ENCODE measurements around the gene PRIM2.
"Not testable (repeated sequence)": the region's sequence is repeated elsewhere in the genome, so short reads cannot be mapped to it uniquely, and the experiment has no call there.

Gene PRIM2

DNA sequence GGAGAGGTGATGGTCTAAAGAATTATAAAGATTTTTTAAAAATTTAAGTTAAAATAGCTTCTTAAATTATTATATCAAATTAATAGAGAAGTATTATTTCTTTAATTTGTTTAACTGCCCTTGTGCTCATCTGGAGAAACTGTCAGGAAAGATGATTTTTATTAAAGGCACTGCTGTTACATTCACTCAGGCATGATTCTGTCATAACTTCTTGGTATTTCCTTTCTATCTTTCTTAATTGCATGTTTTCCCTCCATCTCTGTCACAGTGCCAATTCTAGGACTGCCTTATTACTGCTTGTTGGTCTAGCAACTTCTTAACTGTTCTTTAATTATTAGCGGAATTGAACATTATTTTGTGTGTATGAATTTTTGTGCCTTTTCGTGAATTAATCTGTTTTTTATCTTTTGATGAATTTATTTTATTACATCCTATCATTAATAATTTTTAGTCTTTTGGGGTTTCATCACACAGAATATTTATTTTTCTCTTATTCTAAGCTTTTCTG is 47.7 kb downstream of the PRIM2 start:
- not testable (repeated sequence) for DNase-seq (ENCODE audit: low spot score)

DNA sequence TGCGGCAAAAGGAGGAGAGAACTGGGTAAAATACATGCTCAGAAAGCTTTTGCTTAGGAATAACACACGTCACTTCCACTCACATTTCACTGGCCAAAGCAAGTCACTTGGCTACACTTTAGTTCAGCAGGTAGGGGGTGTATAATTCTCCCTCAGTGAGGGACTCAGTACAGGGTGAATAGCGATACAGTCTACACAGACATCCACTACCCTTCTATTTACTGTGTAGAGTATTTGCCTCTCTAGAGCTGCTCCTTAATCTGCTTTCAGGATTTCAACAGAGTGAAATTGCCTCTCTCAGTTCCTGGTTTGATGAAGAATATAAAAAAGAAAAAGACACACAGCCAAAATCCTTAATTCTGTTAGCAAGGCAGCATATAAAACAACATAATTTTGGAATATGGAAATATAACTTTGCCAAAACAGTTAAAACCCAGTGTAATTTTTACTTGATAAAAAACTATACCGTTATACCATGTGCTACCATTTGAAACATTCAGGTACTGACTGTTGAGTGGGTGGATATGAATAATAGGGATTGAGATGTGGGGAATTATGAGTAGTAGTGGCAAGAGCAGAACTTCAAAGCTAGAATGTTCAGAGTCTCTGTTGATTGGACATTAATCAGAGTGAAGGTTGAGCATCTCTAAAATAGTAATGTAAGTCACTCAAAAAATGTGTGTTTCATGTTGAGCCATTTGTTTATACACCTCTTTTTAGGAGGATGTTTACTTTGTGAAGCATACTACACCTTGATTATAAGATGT is 51.7 kb downstream of the PRIM2 start:
- not testable (repeated sequence) for DNase-seq (ENCODE audit: low spot score)

DNA sequence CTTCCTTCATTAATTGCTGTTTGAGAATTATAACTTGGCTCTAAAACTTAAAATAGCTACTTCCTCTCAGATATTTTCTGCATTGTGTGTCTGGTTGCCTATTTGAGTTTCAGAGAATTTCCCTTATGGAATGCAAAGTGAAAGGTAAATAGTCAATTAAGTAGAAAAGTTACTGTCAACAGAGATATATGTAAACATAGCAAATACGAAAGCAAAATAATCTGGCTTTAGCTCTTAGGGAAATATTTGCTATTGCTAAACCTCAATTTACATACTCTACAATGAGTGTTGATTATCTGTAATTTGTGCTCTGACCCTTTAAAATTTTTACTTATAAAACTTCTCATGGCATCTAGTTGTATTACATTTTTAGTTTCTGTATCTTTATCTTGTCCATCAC is 54.3 kb downstream of the PRIM2 start:
- not testable (repeated sequence) for DNase-seq (ENCODE audit: low spot score)

DNA sequence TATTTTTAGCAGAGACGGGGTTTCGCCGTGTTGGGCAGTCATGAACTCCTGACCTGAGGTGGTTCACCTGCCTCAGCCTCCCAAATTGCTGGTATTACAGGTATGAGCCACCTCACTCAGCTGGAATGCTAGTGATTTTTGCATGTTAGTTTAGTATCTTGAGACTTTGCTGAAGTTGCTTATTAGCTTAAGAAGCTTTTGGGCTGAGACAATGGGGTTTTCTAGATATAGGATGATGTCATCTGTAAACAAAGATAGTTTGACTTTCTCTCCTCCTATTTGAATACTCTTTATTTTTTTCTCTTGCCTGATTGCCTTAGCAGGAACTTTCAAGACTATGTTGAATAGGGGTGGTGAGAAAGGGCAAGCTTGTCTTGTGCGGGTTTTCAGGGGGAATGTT is 57.3 kb downstream of the PRIM2 start:
- not testable (repeated sequence) for DNase-seq (ENCODE audit: low spot score)

DNA sequence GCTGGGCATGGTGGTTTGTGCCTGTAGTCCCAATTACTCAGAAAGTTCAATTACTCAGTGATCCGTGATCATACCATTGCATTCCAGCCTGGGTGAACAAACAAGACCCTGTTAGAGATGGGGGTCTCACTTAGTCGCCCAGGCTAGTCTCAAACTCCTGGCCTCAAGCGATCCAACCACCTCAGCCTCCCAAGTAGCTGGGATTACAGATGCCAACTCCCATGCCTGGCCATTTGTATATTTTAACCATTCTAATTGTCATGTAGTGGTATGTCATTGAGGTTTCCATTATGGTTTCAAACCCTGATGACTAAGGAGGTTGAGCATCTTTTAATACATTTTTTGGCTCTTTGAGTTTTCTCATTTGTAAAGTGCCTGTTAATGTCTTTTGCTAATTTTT is 58.7 kb downstream of the PRIM2 start:
- DNase-seq (ENCODE audit: low spot score), result not testable (repeated sequence)

- not testable (repeated sequence) for DNase-seq (ENCODE audit: low spot score)
Measured at GRCh38 chr6:57389038-57389592, 71.7 kb downstream of the PRIM2 start.

- DNase-seq (ENCODE audit: low spot score), result not testable (repeated sequence)
Measured at GRCh38 chr6:57390818-57391217, 73.4 kb downstream of the PRIM2 start.

DNA sequence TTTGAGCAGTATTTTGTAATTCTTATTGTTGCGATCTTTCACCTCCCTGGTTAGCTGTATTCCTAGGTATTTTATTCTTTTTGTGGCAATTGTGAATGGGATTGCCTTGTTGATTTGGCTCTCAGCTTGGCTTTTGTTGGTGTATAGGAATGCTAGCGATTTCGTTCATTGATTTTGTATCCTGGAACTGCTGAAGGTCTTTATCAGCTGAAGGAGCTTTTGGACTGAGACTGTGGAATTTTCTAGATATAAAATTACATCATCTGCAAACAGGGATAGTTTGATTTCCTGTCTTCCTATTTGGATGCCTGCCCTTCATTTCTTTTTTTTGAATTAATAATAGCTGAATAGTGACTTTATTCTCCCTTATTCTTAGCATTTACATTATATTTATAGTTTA is 74.6 kb downstream of the PRIM2 start:
- DNase-seq (ENCODE audit: low spot score), result not testable (repeated sequence)

GRCh38 chr6:57419341-57419740 is 101.9 kb downstream of the PRIM2 start:
- not testable (repeated sequence) for DNase-seq (ENCODE audit: low spot score)

DNA sequence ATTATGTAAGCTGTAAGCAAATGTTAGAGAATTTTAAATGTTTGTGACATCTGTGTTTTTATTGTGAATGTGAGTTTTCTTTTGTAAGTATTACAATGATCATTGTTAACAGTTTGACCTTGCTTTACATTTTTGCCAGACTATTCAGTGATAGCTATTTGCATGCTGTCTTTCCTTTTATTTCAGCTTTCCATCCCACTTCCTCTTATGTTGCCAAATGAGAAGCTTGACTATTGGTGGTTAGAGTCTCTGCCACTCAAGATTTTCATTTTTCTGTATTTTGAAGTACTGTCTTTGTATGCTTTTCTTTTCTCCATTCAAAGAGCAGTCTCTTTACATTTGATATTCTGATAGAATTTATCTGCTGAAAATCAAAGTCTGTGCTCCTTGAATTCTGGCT is 104.1 kb downstream of the PRIM2 start:
- no peak for DNase-seq (ENCODE audit: low spot score)

DNA sequence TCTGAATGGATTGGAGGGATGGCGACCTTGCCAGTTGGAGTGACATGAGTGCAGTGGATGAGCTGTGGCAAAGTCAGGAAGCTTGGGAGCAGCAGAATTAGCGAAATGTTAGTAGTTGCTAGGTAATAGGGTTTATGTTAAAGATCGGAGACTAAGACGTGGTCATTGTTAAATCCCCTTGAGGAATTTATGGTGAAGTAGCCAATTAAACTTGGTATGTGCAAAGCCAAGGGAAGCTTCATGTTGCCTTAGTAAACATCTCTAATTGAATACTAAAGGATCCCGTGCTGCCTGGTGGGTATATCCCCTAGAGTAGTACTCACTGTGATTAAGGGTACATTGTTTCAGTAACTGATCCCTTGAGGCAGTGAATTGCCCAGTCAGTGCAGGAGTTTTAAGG is 106.0 kb downstream of the PRIM2 start:
- DNase-seq (ENCODE audit: low spot score), result no peak

DNA sequence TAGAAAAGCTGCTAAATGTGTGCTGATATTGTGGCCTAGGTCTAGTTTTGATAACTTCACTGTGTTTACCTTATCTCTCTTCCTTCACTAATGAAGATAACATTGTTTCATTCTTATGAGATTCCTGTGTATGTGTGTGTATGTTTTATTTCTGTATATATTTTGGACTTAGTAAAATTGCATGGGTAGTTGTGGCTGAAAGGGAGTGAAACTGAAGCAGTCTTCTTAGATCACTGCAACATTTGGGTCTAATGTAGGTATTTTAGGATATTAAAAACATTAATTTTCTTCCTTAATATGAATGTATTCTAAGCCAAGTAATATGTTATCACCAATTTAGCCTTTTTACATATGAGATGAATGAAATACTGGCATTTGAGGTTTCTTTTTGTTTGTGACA is 114.3 kb downstream of the PRIM2 start:
- DNase-seq (ENCODE audit: low spot score), result not testable (repeated sequence)

DNA sequence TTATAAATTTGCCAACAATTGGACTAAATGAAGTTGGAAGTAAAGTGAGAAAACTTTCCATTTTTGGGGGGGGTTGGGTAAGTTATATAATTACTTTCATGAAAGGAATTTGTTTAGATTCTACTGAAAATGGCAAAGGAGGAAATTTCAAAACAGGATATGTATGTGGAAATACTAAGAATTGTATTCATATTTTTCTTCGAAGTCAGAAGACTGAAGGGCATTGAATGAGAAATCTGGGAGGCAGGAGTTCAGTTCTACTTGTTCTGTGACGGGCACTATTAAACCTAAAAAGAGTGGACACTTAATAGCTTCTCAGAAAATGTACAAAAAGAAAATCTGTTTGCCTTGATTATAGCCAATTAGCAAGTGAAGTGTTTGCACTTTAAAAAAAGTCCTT is 114.7 kb downstream of the PRIM2 start:
- no peak for DNase-seq (ENCODE audit: low spot score)

GRCh38 chr6:57432919-57433684 is 115.7 kb downstream of the PRIM2 start:
- DNase-seq (ENCODE audit: low spot score), result no peak

DNA sequence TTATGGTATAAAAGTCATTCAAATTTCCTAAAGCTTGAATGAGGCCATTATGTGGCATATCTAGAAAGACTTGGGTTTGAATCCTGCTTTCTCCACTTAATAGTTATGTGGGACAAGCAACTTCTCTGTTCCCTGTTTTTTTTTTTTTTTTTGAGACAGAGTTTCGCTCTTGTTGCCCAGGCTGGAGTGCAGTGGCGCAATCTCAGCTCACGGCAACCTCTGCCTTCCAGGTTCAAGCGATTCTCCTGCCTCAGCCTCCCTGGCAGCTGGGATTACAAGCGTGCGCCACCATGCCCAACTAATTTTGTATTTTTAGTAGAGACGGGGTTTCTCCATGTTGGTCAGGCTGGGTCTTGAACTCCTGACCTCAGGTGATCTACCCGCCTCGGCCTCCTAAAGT is 116.4 kb downstream of the PRIM2 start:
- DNase-seq (ENCODE audit: low spot score), result not testable (repeated sequence)

DNA sequence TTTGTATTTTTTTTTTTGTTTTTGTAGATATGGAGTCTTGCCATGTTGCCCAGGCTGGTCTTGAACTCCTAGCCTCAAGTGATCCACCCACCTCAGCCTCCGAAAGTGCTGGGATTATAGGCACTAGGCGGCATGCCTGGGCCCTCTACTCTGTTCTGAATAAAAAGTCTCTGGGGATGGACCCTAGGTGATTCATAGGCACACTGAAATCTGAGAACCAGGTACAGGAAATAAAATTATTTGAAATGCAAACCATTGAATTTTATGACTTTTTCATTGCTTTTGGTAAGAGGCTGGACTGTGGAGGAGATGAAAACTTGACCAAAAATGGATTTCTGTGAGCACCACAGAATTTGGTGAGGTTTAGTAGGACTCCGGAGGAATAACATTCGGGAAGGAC is 117.5 kb downstream of the PRIM2 start:
- DNase-seq (ENCODE audit: low spot score), result no peak

DNA sequence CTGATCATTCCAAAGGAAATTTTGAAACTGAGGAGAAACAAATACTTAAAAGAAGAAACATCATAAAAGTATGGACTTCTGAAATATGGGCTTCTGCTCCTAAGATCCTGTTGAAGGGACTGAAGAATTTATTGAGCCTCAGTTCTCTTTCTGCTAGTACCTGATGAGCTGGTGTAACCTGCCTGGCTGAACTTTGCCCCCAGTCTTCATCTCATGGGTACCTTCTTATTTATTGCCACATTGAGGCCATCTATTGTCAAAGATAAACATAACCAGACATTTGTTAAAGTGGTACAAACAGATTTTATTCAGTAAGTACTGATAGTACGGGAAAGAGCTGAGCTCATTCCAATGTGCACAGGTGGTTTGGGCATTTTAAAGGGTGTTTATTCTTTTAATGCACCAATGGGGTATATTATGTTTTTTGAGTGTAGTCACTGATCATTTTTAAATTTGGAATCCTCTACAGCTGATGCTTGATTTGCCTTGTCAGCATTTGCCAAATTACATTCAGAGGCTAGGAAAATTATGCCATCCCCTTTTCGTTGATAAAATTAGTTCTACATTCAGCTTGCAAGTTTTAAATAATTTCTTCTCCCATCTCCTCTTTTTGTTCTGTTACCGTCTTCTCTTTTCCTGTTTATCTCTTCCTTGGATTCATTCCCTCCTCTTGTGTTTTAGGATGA is 118.2 kb downstream of the PRIM2 start:
- DNase-seq (ENCODE audit: low spot score), result no peak

- DNase-seq (ENCODE audit: low spot score), result not testable (repeated sequence)
Measured at GRCh38 chr6:57440735-57441134, 123.3 kb downstream of the PRIM2 start.

DNA sequence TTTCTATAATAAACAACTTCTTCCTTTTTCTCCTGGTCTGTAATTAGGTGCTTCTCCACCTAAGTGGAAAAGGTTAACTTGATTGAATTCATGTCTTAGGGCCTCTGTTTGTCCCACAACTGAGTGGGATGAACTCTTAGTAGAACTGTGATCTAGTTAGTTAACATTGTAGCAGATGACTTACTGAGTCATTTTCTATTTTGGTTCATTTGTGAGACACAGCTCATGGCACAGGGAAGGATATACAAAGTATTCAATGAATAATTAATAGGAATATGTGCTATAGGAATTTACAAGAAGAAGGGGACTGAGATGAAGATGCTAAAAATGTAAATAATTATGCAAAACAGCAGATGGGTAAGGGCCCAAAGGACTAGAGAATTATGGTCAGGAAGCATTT is 124.7 kb downstream of the PRIM2 start:
- DNase-seq (ENCODE audit: low spot score), result not testable (repeated sequence)

DNA sequence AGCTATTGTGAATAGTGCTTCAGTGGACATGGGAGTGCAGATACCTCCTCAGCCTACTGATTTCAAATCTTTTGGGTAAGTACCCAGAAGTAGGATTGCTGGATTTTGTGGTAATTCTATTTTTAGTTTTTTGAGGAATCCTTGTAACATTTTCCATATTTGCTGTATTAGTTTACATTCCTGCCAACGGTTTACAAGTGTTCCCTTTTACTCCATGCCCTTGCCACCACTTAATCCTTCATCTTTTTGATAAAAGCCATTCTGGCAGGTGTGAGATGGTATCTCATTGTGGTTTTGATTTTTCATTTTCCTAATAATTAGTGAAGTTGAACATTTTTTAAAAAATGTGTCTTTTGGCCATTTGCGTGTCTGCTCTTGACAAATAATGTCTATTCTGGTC is 125.8 kb downstream of the PRIM2 start:
- not testable (repeated sequence) for DNase-seq (ENCODE audit: low spot score)

DNA sequence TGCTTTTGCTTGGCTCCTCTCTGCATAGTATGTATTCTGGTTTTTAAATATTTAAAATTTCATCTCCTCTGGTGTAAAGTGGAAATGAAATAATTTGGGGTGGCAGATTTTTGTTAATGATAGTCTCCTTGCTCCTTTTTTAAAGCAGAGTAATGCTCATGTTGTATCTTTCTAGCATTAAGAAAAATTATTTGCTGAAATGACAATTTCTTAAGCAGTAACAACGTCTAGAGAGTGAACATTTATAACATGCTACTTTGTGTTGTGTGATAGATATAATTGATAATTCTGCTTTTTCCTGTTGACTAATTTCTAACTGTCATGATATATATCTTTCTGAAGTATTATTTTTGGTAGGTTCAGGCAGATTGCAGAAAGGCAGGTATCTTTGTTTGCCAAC is 127.4 kb downstream of the PRIM2 start:
- not testable (repeated sequence) for DNase-seq (ENCODE audit: low spot score)

GRCh38 chr6:57445379-57445778 is 127.9 kb downstream of the PRIM2 start:
- DNase-seq (ENCODE audit: low spot score), result not testable (repeated sequence)

Data from activated CD4-positive, alpha-beta T cell treated with anti-CD3 and anti-CD28 coated beads, Interleukin-2, Interleukin-4, amounts not matched to agents 100 ng/mL and 50 ng/mL, durations not matched to agents 16 hours and 8 hours (primary cell).